Measurements from ENCODE around the gene PKD2.

Gene PKD2

DNA sequence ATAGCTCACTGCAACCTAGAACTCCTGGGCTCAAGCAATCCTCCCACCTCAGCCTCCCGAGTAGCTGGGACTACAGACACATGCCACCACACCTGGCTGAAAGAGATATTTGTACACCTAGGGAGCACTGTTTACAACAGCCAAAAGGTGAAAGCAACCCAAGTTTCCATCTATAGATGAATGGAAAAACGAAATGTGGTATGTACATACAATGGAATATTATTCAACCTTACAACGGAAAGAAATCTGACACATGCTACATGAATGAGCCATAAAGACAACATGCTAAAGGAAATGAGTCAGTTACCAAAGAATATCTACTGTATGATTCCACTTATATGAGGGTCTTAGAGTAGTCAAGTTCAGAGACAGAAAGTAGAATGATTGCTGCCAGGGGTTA, 98.8 kb downstream of the PKD2 start:
- TF ChIP-seq, protein P1, sequence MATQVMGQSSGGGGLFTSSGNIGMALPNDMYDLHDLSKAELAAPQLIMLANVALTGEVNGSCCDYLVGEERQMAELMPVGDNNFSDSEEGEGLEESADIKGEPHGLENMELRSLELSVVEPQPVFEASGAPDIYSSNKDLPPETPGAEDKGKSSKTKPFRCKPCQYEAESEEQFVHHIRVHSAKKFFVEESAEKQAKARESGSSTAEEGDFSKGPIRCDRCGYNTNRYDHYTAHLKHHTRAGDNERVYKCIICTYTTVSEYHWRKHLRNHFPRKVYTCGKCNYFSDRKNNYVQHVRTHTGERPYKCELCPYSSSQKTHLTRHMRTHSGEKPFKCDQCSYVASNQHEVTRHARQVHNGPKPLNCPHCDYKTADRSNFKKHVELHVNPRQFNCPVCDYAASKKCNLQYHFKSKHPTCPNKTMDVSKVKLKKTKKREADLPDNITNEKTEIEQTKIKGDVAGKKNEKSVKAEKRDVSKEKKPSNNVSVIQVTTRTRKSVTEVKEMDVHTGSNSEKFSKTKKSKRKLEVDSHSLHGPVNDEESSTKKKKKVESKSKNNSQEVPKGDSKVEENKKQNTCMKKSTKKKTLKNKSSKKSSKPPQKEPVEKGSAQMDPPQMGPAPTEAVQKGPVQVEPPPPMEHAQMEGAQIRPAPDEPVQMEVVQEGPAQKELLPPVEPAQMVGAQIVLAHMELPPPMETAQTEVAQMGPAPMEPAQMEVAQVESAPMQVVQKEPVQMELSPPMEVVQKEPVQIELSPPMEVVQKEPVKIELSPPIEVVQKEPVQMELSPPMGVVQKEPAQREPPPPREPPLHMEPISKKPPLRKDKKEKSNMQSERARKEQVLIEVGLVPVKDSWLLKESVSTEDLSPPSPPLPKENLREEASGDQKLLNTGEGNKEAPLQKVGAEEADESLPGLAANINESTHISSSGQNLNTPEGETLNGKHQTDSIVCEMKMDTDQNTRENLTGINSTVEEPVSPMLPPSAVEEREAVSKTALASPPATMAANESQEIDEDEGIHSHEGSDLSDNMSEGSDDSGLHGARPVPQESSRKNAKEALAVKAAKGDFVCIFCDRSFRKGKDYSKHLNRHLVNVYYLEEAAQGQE (IDR thresholded peaks at IDR 0.05; ENCODE audit: insufficient read depth in 1 of 2, low read depth in 2 of 2, low read length in 2 of 2) = no peak
- TF ChIP-seq SIN3A (IDR thresholded peaks at IDR 0.05; ENCODE audit: borderline replicate concordance, insufficient read depth, low read length) = no peak
- no peak for TF ChIP-seq TAF1 (IDR thresholded peaks at IDR 0.05; ENCODE audit: borderline replicate concordance, insufficient read depth, low read length)
- TF ChIP-seq POLR2AphosphoS5 (IDR thresholded peaks at IDR 0.05; ENCODE audit: low read depth, low read length) = no peak
- no peak for TF ChIP-seq FOXP2 (optimal IDR thresholded peaks at IDR 0.05; ENCODE audit: borderline replicate concordance, extremely low read depth, extremely low read length, insufficient read depth)

DNA sequence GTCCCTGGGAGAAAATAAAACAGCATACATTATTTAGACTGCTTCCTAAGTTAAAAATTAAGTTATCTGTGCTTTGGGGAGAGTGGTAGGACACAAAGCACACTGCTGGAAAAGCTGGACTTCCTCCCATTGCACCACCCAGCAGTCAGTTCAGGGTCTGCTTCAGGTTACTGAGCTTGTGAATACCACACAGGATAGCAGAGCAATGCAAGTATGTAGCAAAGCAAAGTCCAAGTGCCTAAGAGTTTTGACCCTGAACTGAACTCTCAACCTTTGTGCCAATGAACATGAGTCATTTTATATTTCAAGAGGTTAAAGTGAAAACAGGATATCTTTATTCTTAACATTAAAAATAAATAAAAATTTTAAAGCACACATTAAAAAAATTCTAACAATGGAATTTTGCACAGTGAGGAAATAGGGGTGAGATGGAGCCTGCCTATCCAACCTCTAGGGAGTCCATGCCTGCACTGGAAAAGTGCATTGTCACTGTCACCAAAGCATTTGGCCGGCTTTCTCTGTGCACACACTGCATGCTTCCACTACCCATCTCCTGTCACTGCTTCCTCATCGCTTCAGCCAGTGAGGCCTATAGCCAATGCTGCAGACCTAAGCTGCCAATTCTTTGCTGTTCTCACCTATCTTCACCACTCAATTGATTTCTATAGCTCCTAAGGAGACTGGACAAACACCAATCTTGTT, 100.1 kb downstream of the PKD2 start:
- TF ChIP-seq, protein P1 (IDR thresholded peaks at IDR 0.05; ENCODE audit: insufficient read depth in 1 of 2, low read depth in 2 of 2, low read length in 2 of 2) = no peak
- TF ChIP-seq FOXP2 (optimal IDR thresholded peaks at IDR 0.05; ENCODE audit: borderline replicate concordance, extremely low read depth, extremely low read length, insufficient read depth) = no peak
- no peak for TF ChIP-seq POLR2AphosphoS5 (IDR thresholded peaks at IDR 0.05; ENCODE audit: low read depth, low read length)
- TF ChIP-seq TAF1 (IDR thresholded peaks at IDR 0.05; ENCODE audit: borderline replicate concordance, insufficient read depth, low read length) = no peak
- TF ChIP-seq SIN3A (IDR thresholded peaks at IDR 0.05; ENCODE audit: borderline replicate concordance, insufficient read depth, low read length) = no peak

DNA sequence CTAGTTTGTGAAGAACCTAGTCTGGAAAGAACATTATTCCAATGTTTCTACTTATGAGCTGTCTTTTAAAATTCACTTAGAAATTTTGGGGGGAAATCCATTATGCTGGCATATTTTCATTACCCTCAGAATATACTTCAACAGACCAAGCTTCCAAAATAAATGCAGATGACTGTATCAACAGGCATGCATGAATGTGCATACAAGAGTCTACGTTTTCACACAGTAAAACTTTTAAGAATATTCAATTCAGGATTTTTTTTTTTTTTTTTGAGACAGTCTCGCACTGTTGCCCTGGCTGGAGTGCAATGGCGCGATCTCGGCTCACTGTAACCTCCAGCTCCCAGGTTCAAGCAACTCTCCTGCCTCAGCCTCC, 101.3 kb downstream of the PKD2 start:
- TF ChIP-seq, protein P1 (IDR thresholded peaks at IDR 0.05; ENCODE audit: insufficient read depth in 1 of 2, low read depth in 2 of 2, low read length in 2 of 2) = no peak
- TF ChIP-seq SIN3A (IDR thresholded peaks at IDR 0.05; ENCODE audit: borderline replicate concordance, insufficient read depth, low read length) (no peak), FOXP2 (optimal IDR thresholded peaks at IDR 0.05; ENCODE audit: borderline replicate concordance, extremely low read depth, extremely low read length, insufficient read depth) (no peak), TAF1 (IDR thresholded peaks at IDR 0.05; ENCODE audit: borderline replicate concordance, insufficient read depth, low read length) (no peak), POLR2AphosphoS5 (IDR thresholded peaks at IDR 0.05; ENCODE audit: low read depth, low read length) (no peak)

DNA sequence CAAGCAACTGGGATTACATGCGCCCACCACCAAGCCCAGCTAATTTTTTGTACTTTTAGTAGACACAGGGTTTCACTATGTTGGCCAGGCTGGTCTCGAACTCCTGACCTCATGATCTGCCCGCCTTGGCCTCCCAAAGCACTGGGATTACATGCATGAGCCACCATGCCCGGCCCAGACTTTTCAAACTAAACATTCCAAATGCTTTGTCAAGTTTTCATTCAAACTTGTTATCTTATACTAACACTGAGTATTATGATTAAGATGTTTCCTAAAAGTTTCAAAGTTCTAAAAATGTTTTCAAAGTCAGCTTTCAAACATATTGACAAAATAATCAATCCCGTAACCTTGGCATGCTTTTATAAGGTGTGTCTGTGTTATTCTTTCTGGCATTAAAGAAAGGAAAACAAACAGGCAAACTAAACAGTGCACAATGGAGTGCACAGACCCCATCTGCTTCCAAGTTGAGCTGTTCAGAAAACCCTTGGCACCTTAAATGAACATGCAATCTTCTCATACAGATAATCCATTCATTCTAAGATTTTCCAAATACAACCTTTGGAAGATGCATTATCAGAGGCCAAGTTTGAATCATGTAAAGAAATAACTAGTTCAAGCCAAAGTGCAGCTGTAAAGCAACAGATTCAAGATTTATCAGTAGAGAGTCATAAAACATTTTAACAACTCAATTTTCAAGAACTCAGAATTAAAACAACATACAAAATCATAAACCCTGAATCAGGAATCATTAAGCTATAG, 101.9 kb downstream of the PKD2 start:
- no peak for TF ChIP-seq SIN3A (IDR thresholded peaks at IDR 0.05; ENCODE audit: borderline replicate concordance, insufficient read depth, low read length)
- TF ChIP-seq POLR2AphosphoS5 (IDR thresholded peaks at IDR 0.05; ENCODE audit: low read depth, low read length) = no peak
- TF ChIP-seq TAF1 (IDR thresholded peaks at IDR 0.05; ENCODE audit: borderline replicate concordance, insufficient read depth, low read length) = no peak
- TF ChIP-seq, protein P1 (IDR thresholded peaks at IDR 0.05; ENCODE audit: insufficient read depth in 1 of 2, low read depth in 2 of 2, low read length in 2 of 2) = no peak
- no peak for TF ChIP-seq FOXP2 (optimal IDR thresholded peaks at IDR 0.05; ENCODE audit: borderline replicate concordance, extremely low read depth, extremely low read length, insufficient read depth)
